ENCODE results near the gene MACROD2.
"Not testable (repeated sequence)": the region's sequence is repeated elsewhere in the genome, so short reads cannot be mapped to it uniquely, and the experiment has no call there.

The MACROD2 gene

GRCh38 chr20:13995086-13995665, at the start of gene MACROD2:
TSS of gene MACROD2 (plus strand) at chr20:13995516.
- DNase-seq (ENCODE audit: extremely low read depth in 1 of 2, low read depth in 1 of 2), result peak; percentile 16 to 23

GRCh38 chr20:13947719-13948118, 47.6 kb upstream of the MACROD2 start:
- no peak for DNase-seq (ENCODE audit: extremely low read depth in 1 of 2, low read depth in 1 of 2)

- no peak for DNase-seq (ENCODE audit: extremely low read depth in 1 of 2, low read depth in 1 of 2)
Observed at GRCh38 chr20:13953227-13953626, 42.1 kb upstream of the MACROD2 start.

- no peak for DNase-seq (ENCODE audit: extremely low read depth in 1 of 2, low read depth in 1 of 2)
Observed at GRCh38 chr20:13960119-13960518, 35.2 kb upstream of the MACROD2 start.

GRCh38 chr20:13960525-13960924, 34.8 kb upstream of the MACROD2 start:
- no peak for DNase-seq (ENCODE audit: extremely low read depth in 1 of 2, low read depth in 1 of 2)

- no peak for DNase-seq (ENCODE audit: extremely low read depth in 1 of 2, low read depth in 1 of 2)
Observed at GRCh38 chr20:13984211-13984610, 11.1 kb upstream of the MACROD2 start.

- no peak for DNase-seq (ENCODE audit: extremely low read depth in 1 of 2, low read depth in 1 of 2)
Observed at GRCh38 chr20:13990465-13990864, 4.9 kb upstream of the MACROD2 start, which contains the start of gene SEL1L2. TSS of gene SEL1L2 (minus strand) at chr20:13990614. CDS start at chr20:13990534, 80 bp downstream.

GRCh38 chr20:13991311-13991710, 4.0 kb upstream of the MACROD2 start:
- no peak for DNase-seq (ENCODE audit: extremely low read depth in 1 of 2, low read depth in 1 of 2)

GRCh38 chr20:13991955-13992354, 3.4 kb upstream of the MACROD2 start:
- DNase-seq (ENCODE audit: extremely low read depth in 1 of 2, low read depth in 1 of 2), result not testable (repeated sequence)

- no peak for DNase-seq (ENCODE audit: extremely low read depth in 1 of 2, low read depth in 1 of 2)
Observed at GRCh38 chr20:13995841-13996240, 525 bp downstream of the MACROD2 start.

- no peak for DNase-seq (ENCODE audit: extremely low read depth in 1 of 2, low read depth in 1 of 2)
Observed at GRCh38 chr20:13996265-13996664, 949 bp downstream of the MACROD2 start.

- no peak for DNase-seq (ENCODE audit: extremely low read depth in 1 of 2, low read depth in 1 of 2)
Observed at GRCh38 chr20:14000917-14001316, 5.6 kb downstream of the MACROD2 start.

GRCh38 chr20:14005996-14006395, 10.7 kb downstream of the MACROD2 start:
- DNase-seq (ENCODE audit: extremely low read depth in 1 of 2, low read depth in 1 of 2), result no peak

- DNase-seq (ENCODE audit: extremely low read depth in 1 of 2, low read depth in 1 of 2), result no peak
Observed at GRCh38 chr20:14009208-14009607, 13.9 kb downstream of the MACROD2 start.

- no peak for DNase-seq (ENCODE audit: extremely low read depth in 1 of 2, low read depth in 1 of 2)
Observed at GRCh38 chr20:14012671-14013070, 17.4 kb downstream of the MACROD2 start.

GRCh38 chr20:14030991-14031390, 35.7 kb downstream of the MACROD2 start:
- no peak for DNase-seq (ENCODE audit: extremely low read depth in 1 of 2, low read depth in 1 of 2)

- DNase-seq (ENCODE audit: extremely low read depth in 1 of 2, low read depth in 1 of 2), result no peak
Observed at GRCh38 chr20:14033310-14033709, 38.0 kb downstream of the MACROD2 start.

- no peak for DNase-seq (ENCODE audit: extremely low read depth in 1 of 2, low read depth in 1 of 2)
Observed at GRCh38 chr20:14036567-14036966, 41.3 kb downstream of the MACROD2 start.

- not testable (repeated sequence) for DNase-seq (ENCODE audit: extremely low read depth in 1 of 2, low read depth in 1 of 2)
Observed at GRCh38 chr20:14044712-14045276, 49.5 kb downstream of the MACROD2 start.

GRCh38 chr20:14046534-14046933, 51.2 kb downstream of the MACROD2 start:
- no peak for DNase-seq (ENCODE audit: extremely low read depth in 1 of 2, low read depth in 1 of 2)

- no peak for DNase-seq (ENCODE audit: extremely low read depth in 1 of 2, low read depth in 1 of 2)
Observed at GRCh38 chr20:14049111-14049510, 53.8 kb downstream of the MACROD2 start.

GRCh38 chr20:14051454-14051853, 56.1 kb downstream of the MACROD2 start:
- DNase-seq (ENCODE audit: extremely low read depth in 1 of 2, low read depth in 1 of 2), result no peak
